Right ventricle myocardium superior (tissue), 1 donor: ENCODE data around the gene C1orf146. TPM values are rescaled to one million over a fixed set of nuclear protein-coding genes. Genes with fewer than 3 reads are reported as not detected.
A peak's percentile ranks its signal among the peaks of the same experiment; 100 is the strongest.
"Not testable (repeated sequence)": the region's sequence is repeated elsewhere in the genome, so short reads cannot be mapped to it uniquely, and the experiment has no call there.

ENCODE experiments used
- ATAC-seq: fragments of 200-7000 bp; cut with Tn5 transposase; one replicate; pipeline ENCODE4 v1.9.1; 2020; ENCODE audit warnings: mild to moderate bottlenecking; ENCODE audit not compliant: poor library complexity
- DNase-seq: peaks from one replicate; pipeline ENCODE4 v3.0.0-alpha.2; 2020
- intact Hi-C: fragments of 100-400 bp; cut with DNase I; formaldehyde crosslinking; loops from one replicate; pipeline ENCODE4 v1.11.2; 2022
- total RNA-seq: library from RNA; stranded (reverse); fragmentation: NEBNext Ultra II Directional; extraction: Animal tissue kit (Norgen Biotek cat#: 25700); gene quantifications from one replicate; pipeline ENCODE4 v1.2.1, GENCODE V29; 2021
- donor health status: DM: no; HTN: yes; CAD: no; lungs with severe emphysema.

Gene C1orf146
- total RNA-seq, 1 donor from 2014 or later: not detected

GRCh38 chr1:92259350-92259749 is 41.6 kb downstream of the C1orf146 start:
- intact Hi-C loops: no loop called here
- DNase-seq (no peak), ATAC-seq (no peak)

GRCh38 chr1:92262516-92262915 is 44.8 kb downstream of the C1orf146 start:
- ATAC-seq: no peak
- DNase-seq: no peak
- intact Hi-C loops: no loop called here

GRCh38 chr1:92273039-92273438 is 55.3 kb downstream of the C1orf146 start:
- intact Hi-C loops: loop anchor here (10.0 kb wide), 1 partner anchor 268 kb away; no protein-coding TSS in a partner anchor
- ATAC-seq (no peak), DNase-seq (no peak)

- DNase-seq (no peak), ATAC-seq (no peak)
- intact Hi-C loops: loop anchor here (10.0 kb wide), 1 partner anchor 270 kb away; no protein-coding TSS in a partner anchor
Measured at GRCh38 chr1:92274939-92275338, 57.2 kb downstream of the C1orf146 start.

- intact Hi-C loops: loop anchor here (10.0 kb wide), 1 partner anchor 271 kb away; no protein-coding TSS in a partner anchor
- no peak for DNase-seq
- ATAC-seq: no peak
Measured at GRCh38 chr1:92276082-92276481, 58.4 kb downstream of the C1orf146 start.

- ATAC-seq (no peak), DNase-seq (no peak)
- intact Hi-C loops: loop anchor here (10.0 kb wide), 1 partner anchor 272 kb away; no protein-coding TSS in a partner anchor
Measured at GRCh38 chr1:92277105-92277723, 59.5 kb downstream of the C1orf146 start.

GRCh38 chr1:92279781-92280180 is 62.1 kb downstream of the C1orf146 start:
- intact Hi-C loops: loop anchor here (10.0 kb wide), 1 partner anchor 275 kb away; no protein-coding TSS in a partner anchor
- not testable (repeated sequence) for ATAC-seq, DNase-seq

GRCh38 chr1:92281411-92281810 is 63.7 kb downstream of the C1orf146 start:
- ATAC-seq, DNase-seq, intact Hi-C loops: not testable (repeated sequence)

- intact Hi-C loops: loop anchor here (10.0 kb wide), 1 partner anchor 367 kb away; no protein-coding TSS in a partner anchor
- DNase-seq (no peak), ATAC-seq (peak; percentile 64)
Measured at GRCh38 chr1:92291372-92291999, 73.8 kb downstream of the C1orf146 start.

Other genes with a start within 250 kb of the C1orf146 start
- not detected for gene EPHX4, start 187.9 kb upstream of the C1orf146 start, total RNA-seq
- gene SETSIP, start 142.5 kb upstream of the C1orf146 start, total RNA-seq: not detected
- 5.9 TPM for gene BTBD8, start 137.6 kb upstream of the C1orf146 start, total RNA-seq
- 4.8 TPM for gene GLMN, start 81.1 kb downstream of the C1orf146 start, total RNA-seq
- 20.4 TPM for gene RPAP2, start 81.1 kb downstream of the C1orf146 start, total RNA-seq